Sigmoid colon (tissue), 3 donors: Measurements from ENCODE around the gene ALDH1A1.

Experiments
- CTCF ChIP-seq, 4 experiments: fragments of 450-650 bp in 3 of 4; fragments of 200-600 bp in 1 of 4; IDR thresholded peaks; one replicate each; pipeline ENCODE4 v1.5.1; 2016 to 2019; ENCODE audit warnings: antibody characterized with exemption in 4 of 4, mild to moderate bottlenecking in 3 of 4, moderate library complexity in 2 of 4
- POLR2A ChIP-seq, 2 donors: fragments of 450-650 bp; IDR thresholded peaks; one replicate each; pipeline ENCODE4 v1.6.1; 2016; ENCODE audit warnings: antibody characterized with exemption in 2 of 2, mild to moderate bottlenecking in 2 of 2, moderate library complexity in 2 of 2

GRCh38 chr9:72936266-72936665, 16.6 kb downstream of the ALDH1A1 start:
- no peak for TF ChIP-seq CTCF (IDR thresholded peaks at IDR 0.05)
- TF ChIP-seq POLR2A (IDR thresholded peaks at IDR 0.05), result no peak
